Measurements from ENCODE around the gene PPP2R5D.

PPP2R5D gene

DNA sequence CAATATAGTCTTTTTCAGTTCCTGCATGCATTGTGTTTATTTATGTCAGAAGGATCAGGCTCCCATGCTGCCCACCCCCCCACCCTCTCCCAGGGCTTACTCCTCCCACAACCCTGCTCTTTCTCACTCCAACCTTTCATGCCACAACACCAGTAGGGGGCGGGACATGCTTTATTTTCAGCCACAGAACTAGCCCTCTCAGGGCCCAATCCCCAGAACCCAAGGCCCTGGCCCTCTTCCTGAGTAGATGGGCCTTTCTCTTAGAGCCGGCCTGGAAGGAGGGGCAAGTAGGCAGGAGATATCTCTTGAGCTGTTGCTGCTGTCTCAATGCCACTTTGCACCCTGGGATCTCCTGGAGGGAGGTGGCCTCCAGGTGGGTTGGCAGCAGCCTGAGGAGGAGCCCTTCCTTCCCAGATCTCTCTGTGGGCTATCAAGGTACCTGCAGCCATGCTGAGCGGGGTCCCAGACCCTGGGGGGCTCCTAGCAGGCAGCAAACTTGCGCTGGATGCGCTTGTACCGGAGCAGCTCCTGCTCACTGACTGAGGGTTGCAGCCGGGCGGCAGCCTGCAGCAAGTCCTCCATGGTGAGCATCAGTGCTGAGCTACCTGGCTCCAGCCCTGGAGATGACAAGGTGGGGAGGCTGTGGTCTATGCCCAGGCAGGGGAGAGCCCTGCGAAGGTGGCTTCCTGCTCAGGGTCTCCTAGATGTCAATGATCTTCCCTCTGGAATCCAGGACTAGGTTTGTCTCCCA is 20.3 kb upstream of the PPP2R5D start:
- Histone ChIP-seq H3K79me2 (ENCODE audit: insufficient read depth, low read length) (no peaks in the 10 kb centered on the region), H3K9me3 (ENCODE audit: insufficient read depth, low read length, severe bottlenecking) (no peaks in the 10 kb centered on the region), H3K27ac (ENCODE audit: low read length) (no peak overlapping the region), H2AFZ (ENCODE audit: low read depth, low read length) (no peak overlapping the region), H3K4me2 (ENCODE audit: insufficient read depth, low read length) (no peak overlapping the region), H3K9ac (ENCODE audit: low read depth, low read length) (no peak overlapping the region), H4K20me1 (ENCODE audit: insufficient read depth, low read length) (no peaks in the 10 kb centered on the region), H3K27me3 (ENCODE audit: insufficient read depth, low read length, poor library complexity) (no peaks in the 10 kb centered on the region), H3K36me3 (ENCODE audit: insufficient read depth, low read length) (peaks cover 46% of the 10 kb centered on the region), H3K4me3 (ENCODE audit: low read depth in 1 of 2, low read length in 2 of 2) (no peak overlapping the region), H3K4me1 (ENCODE audit: insufficient read depth, low read length) (no peaks in the 10 kb centered on the region)
- no peak for TF ChIP-seq EZH2 (IDR thresholded peaks at IDR 0.05; ENCODE audit: borderline replicate concordance, low read depth, low read length, severe bottlenecking)
- TF ChIP-seq, protein P1, sequence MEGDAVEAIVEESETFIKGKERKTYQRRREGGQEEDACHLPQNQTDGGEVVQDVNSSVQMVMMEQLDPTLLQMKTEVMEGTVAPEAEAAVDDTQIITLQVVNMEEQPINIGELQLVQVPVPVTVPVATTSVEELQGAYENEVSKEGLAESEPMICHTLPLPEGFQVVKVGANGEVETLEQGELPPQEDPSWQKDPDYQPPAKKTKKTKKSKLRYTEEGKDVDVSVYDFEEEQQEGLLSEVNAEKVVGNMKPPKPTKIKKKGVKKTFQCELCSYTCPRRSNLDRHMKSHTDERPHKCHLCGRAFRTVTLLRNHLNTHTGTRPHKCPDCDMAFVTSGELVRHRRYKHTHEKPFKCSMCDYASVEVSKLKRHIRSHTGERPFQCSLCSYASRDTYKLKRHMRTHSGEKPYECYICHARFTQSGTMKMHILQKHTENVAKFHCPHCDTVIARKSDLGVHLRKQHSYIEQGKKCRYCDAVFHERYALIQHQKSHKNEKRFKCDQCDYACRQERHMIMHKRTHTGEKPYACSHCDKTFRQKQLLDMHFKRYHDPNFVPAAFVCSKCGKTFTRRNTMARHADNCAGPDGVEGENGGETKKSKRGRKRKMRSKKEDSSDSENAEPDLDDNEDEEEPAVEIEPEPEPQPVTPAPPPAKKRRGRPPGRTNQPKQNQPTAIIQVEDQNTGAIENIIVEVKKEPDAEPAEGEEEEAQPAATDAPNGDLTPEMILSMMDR (IDR thresholded peaks at IDR 0.05; ENCODE audit: borderline replicate concordance, extremely low read depth, low read length, poor library complexity, severe bottlenecking): peak; percentile 57
- ATAC-seq (ENCODE audit: insufficient read depth, low read depth) (peak; percentile 80), DNase-seq (peak; percentile 58)

DNA sequence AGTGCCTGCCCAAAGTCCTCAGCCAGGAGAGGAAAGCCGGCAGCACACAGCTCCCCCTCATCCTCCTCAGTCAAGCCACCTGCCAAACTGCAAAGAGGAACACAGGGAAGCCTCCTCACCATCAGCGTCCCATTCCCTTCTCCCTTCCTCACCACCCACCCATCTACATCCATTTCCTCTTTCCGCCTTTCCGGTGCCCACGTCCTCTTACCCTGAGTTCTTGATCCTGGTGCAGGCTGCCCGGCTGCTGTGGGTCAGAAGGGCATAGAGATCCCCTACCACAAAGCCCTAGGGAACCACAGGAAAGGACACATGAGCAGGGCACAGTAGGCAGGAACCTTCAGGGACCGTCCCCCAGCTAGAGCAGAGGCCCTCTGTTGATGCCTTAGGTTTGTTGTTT is 17.8 kb upstream of the PPP2R5D start:
- TF ChIP-seq, protein P1 (IDR thresholded peaks at IDR 0.05; ENCODE audit: borderline replicate concordance, extremely low read depth, low read length, poor library complexity, severe bottlenecking): no peak
- no peak for TF ChIP-seq EZH2 (IDR thresholded peaks at IDR 0.05; ENCODE audit: borderline replicate concordance, low read depth, low read length, severe bottlenecking)
- no peak for DNase-seq
- Histone ChIP-seq H3K4me3 (ENCODE audit: low read depth in 1 of 2, low read length in 2 of 2) (no peak overlapping the region), H3K79me2 (ENCODE audit: insufficient read depth, low read length) (no peaks in the 10 kb centered on the region), H2AFZ (ENCODE audit: low read depth, low read length) (no peak overlapping the region), H3K27ac (ENCODE audit: low read length) (no peak overlapping the region), H3K4me2 (ENCODE audit: insufficient read depth, low read length) (no peak overlapping the region), H3K36me3 (ENCODE audit: insufficient read depth, low read length) (peaks cover 54% of the 10 kb centered on the region), H3K9me3 (ENCODE audit: insufficient read depth, low read length, severe bottlenecking) (no peaks in the 10 kb centered on the region), H3K27me3 (ENCODE audit: insufficient read depth, low read length, poor library complexity) (no peaks in the 10 kb centered on the region), H3K4me1 (ENCODE audit: insufficient read depth, low read length) (no peaks in the 10 kb centered on the region), H3K9ac (ENCODE audit: low read depth, low read length) (no peak overlapping the region), H4K20me1 (ENCODE audit: insufficient read depth, low read length) (no peaks in the 10 kb centered on the region)
- no peak for ATAC-seq (ENCODE audit: insufficient read depth, low read depth)

DNA sequence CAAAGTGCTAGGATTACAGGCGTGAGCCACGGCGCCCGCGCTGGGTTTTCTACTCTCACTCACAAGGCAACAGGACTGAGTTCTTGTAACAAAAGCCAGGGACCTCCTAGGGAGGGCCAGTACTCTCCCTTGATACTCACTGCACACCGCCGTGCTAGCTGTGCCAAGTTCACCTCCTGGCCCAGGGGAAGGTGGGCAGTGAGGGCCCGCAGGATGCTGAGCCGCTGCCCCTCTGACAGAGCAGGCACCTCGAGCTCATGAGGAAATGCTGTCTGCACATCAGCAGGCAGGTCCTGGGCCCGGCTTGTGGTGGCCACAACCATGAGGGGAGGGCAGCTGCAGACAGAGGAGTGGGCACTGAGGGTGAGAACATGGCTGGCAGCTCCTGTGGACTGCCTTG is 17.1 kb upstream of the PPP2R5D start:
- Histone ChIP-seq H3K79me2 (ENCODE audit: insufficient read depth, low read length) (no peaks in the 10 kb centered on the region), H3K4me2 (ENCODE audit: insufficient read depth, low read length) (no peak overlapping the region), H3K4me3 (ENCODE audit: low read depth in 1 of 2, low read length in 2 of 2) (no peak overlapping the region), H3K9ac (ENCODE audit: low read depth, low read length) (no peak overlapping the region), H3K9me3 (ENCODE audit: insufficient read depth, low read length, severe bottlenecking) (no peaks in the 10 kb centered on the region), H2AFZ (ENCODE audit: low read depth, low read length) (no peak overlapping the region), H3K36me3 (ENCODE audit: insufficient read depth, low read length) (peaks cover 55% of the 10 kb centered on the region), H3K27ac (ENCODE audit: low read length) (no peak overlapping the region), H4K20me1 (ENCODE audit: insufficient read depth, low read length) (0 out of 2 replicates have a peak, but pooled peaks cover 2% of the 10 kb centered on the region), H3K4me1 (ENCODE audit: insufficient read depth, low read length) (no peaks in the 10 kb centered on the region), H3K27me3 (ENCODE audit: insufficient read depth, low read length, poor library complexity) (no peaks in the 10 kb centered on the region)
- DNase-seq (no peak), ATAC-seq (ENCODE audit: insufficient read depth, low read depth) (no peak)
- TF ChIP-seq EZH2 (IDR thresholded peaks at IDR 0.05; ENCODE audit: borderline replicate concordance, low read depth, low read length, severe bottlenecking): no peak
- TF ChIP-seq, protein P1 (IDR thresholded peaks at IDR 0.05; ENCODE audit: borderline replicate concordance, extremely low read depth, low read length, poor library complexity, severe bottlenecking): no peak

Data from DND-41 (cell line).